AG09319 (cell line): ENCODE data around the gene KCNG2.
"Not testable (repeated sequence)": the region's sequence is repeated elsewhere in the genome, so short reads cannot be mapped to it uniquely, and the experiment has no call there.

Experiments
- DNase-seq: peaks from one replicate; pipeline ENCODE4 v3.0.0-alpha.2; 2010; ENCODE audit warnings: low read depth; ENCODE audit errors: extremely low read depth
- TF ChIP-seq, protein P1 (sequence below): IDR thresholded peaks from 2 replicates; pipeline ENCODE4 v1.5.1; 2011; ENCODE audit warnings: low read depth, mild to moderate bottlenecking, inconsistent platforms, low read length, moderate library complexity

The KCNG2 gene

DNA sequence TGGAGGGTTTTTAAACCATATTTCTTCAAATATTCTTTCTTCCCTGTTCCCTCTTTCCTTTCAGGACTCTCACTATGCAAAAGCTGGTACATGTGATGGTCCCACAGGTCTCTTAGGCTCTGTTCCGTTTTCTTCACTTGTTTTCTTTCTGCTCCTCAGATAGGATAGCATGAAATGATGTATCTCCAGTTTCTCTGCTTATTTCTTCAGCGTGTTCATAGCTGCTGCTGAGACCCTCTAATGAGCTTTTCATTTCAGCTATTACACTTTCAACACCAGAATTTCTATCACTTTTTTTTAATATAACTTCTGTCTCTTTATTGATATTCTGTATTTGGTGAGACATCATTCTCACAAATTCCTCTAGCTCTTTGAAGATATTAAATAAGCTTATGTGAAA is 63.9 kb downstream of the KCNG2 start:
- TF ChIP-seq, protein P1, sequence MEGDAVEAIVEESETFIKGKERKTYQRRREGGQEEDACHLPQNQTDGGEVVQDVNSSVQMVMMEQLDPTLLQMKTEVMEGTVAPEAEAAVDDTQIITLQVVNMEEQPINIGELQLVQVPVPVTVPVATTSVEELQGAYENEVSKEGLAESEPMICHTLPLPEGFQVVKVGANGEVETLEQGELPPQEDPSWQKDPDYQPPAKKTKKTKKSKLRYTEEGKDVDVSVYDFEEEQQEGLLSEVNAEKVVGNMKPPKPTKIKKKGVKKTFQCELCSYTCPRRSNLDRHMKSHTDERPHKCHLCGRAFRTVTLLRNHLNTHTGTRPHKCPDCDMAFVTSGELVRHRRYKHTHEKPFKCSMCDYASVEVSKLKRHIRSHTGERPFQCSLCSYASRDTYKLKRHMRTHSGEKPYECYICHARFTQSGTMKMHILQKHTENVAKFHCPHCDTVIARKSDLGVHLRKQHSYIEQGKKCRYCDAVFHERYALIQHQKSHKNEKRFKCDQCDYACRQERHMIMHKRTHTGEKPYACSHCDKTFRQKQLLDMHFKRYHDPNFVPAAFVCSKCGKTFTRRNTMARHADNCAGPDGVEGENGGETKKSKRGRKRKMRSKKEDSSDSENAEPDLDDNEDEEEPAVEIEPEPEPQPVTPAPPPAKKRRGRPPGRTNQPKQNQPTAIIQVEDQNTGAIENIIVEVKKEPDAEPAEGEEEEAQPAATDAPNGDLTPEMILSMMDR = no peak
- DNase-seq = no peak

DNA sequence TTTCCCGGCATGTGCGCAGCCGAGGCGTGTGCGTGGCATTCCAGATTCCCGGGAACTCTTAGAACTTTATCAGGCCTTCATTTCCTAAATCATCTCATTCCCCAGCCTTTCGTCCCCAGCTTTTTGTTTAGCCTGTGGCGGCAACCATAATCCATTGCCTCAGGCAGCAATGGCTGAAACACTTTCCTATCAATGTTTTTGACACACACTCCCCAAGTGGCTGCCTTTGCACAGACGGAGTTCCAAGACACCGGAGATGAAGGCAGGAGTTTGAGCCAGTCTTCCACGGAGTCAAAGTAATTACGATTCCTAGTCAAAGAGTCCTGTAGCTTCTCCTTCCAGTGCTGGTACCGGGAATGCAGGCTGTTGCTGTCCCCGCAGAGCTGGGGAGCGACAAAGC is 64.8 kb downstream of the KCNG2 start:
- TF ChIP-seq, protein P1 = no peak
- DNase-seq = no peak

DNA sequence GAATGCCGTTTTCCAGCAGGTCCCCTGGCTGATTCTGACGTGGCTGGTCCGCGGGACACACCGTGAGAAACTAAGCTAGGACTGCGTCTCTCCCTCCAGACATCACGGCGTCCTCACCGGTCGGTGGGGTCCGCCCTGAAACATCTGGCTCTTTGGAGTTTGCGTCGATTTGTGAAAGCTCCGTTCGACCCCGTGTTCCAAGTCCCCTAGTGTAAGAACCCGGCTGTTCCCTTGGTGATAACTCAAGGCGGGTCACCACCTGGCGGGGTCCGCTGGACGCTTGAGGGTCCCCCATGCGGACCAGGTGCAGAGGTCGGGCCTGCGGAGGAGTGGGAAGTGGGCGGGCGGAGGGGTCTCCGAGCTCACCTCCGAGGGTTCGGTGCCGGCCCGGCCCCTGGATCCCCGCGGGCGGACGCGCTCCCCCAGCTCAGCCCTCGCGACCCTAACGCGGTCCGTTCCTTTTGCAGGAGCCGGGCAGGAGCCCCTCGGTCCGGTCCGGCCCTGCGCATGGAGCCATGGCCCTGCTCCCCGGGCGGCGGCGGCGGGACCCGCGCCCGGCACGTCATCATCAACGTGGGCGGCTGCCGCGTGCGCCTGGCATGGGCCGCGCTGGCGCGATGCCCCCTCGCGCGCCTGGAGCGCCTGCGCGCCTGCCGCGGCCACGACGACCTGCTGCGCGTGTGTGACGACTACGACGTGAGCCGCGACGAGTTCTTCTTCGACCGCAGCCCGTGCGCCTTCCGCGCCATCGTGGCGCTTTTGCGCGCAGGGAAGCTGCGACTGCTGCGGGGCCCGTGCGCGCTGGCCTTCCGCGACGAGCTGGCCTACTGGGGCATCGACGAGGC is 65.6 kb downstream of the KCNG2 start:
- no peak for DNase-seq
- TF ChIP-seq, protein P1 = no peak

DNA sequence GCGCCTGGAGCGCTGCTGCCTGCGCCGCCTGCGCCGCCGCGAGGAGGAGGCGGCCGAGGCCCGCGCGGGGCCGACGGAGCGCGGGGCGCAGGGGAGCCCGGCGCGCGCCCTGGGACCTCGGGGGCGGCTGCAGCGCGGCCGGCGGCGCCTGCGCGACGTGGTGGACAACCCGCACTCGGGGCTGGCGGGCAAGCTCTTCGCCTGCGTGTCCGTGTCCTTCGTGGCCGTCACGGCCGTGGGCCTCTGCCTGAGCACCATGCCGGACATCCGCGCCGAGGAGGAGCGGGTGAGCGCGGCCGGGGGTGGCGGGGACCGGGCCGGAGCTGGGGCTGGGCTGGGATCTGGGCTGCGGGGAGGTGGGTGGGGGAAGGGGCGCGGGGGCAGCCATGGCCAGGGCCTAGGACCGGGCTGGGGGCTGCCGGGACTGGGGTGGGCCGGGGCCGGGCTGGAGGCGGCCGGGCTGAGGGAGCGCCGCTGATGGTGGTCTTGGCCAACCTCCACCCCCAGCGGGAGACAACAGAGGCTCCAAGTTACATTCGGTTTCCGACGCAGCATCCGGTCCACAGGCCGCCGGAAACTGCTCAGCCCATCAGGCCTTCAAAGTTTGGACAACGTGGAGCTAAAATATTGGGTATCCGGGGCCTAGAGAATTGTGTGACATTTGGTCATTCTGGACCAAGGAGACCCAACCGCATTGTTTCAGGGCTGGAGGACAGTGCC is 66.4 kb downstream of the KCNG2 start:
- TF ChIP-seq, protein P1 = no peak
- no peak for DNase-seq

DNA sequence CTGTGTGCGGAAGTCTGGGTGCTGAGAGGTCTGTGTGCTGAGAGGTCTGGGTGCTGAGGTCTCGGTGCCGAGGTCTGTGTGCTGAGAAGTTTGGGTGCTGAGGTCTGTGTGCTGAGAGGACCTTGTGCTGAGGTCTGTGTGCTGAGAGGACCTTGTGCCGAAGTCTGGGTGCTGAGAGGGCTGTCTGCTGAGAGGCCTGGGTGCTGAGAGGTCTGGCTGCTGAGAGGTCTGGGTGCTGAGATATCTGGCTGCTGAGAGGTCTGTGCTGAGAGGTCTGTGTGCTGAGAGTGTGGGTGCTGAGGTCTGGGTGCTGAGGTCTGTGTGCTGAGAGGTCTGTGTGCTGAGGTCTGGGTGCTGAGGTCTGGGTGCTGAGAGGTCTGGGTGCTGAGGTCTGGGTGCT is 67.2 kb downstream of the KCNG2 start:
- DNase-seq = not testable (repeated sequence)

DNA sequence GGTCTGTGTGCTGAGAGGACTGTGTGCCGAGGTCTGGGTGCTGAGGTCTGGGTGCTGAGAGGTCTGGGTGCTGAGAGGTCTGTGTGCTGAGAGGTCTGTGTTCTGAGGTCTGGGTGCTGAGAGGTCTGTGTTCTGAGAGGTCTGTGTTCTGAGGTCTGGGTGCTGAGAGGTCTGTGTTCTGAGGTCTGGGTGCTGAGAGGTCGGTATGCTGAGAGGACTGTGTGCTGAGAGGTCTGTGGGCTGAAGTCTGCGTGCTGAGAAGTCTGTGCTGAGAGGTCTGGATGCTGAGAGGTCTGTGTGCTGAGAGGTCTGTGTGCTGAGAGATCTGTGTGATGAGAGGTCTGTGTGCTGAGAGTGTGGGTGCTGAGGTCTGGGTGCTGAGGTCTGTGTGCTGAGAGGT is 68.2 kb downstream of the KCNG2 start:
- not testable (repeated sequence) for DNase-seq

DNA sequence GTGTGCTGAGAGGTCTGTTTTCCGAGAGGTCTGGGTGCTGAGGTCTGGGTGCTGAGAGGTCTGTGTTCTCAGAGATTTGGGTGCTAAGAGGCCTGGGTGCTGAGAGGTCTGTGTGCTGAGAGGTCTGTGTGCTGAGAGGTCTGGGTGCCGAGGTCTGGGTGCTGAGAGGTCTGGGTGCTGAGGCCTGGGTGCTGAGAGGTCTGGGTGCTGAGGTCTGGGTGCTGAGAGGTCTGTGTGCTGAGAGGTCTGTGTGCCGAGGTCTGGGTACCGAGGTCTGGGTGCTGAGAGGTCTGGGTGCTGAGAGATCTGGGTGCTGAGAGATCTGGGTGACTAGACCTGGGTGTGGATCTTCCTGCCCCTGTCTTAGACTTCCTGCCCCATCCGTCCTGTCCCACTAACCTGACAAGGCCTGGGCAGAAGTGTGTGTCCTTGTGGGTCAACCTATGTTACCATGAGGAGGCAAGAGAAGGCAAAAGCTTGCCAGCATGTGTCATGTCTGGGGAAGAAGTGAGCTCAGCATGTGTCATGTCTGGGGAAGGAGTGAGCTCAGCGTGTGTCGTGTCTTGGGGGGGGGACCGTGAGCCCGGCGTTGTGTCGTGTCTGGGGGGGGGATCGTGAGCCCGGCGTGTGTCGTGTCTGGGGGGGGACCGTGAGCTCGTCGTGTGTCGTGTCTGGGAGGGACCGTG is 69.3 kb downstream of the KCNG2 start:
- TF ChIP-seq, protein P1 = no peak
- DNase-seq = no peak

DNA sequence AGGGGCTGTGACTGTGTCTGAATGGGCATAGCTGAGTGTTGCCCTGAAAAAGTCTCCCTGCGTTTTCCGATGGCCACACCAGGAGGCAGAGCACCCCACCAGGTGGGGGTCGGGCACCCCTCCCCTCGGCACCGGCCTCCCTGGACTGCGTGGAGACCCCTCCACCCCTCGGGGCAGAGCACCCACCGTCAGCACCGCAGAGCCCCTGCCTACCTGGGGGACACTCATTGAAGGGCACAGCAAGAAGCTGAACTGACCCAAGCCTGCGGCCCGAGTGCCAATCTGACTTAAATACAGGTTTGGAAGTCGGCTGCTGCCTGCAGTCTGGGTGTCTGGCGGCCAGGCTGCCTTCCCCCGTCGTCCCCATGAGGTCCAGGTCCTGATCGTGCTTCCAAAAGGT is 69.9 kb downstream of the KCNG2 start:
- DNase-seq = no peak
- TF ChIP-seq, protein P1 = no peak
